HuH-7 (cell line): ENCODE measurements around the gene CCL23.
"Not testable (repeated sequence)": the region's sequence is repeated elsewhere in the genome, so short reads cannot be mapped to it uniquely, and the experiment has no call there.

Experiments used
- DNase-seq: peaks from one replicate; pipeline ENCODE4 v3.0.0; 2011; ENCODE audit warnings: low spot score

Gene CCL23, protein sequence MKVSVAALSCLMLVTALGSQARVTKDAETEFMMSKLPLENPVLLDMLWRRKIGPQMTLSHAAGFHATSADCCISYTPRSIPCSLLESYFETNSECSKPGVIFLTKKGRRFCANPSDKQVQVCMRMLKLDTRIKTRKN

DNA sequence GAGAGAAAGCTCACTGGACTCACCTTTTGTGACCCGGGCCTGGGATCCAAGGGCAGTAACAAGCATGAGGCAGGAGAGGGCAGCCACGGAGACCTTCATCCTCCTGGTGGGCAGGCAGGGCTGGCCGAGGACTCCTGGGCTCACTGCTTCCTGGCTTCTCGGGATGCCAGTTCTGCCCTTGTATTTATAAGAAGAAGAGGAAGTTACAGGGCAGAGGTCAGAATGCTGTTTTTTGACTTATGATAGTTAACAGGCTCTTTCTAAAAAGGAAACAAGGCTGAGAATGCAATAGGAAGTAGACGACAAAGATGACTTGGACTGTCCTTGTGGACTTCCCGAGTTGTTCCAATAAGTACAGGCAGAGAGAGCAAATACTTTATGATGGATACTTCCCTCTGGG, at the start of gene CCL23:
TSS of gene CCL23 (minus strand) at position 174 of the 400 bp plus-strand sequence. CDS start at position 99, 75 bp downstream.
- no peak for DNase-seq

DNA sequence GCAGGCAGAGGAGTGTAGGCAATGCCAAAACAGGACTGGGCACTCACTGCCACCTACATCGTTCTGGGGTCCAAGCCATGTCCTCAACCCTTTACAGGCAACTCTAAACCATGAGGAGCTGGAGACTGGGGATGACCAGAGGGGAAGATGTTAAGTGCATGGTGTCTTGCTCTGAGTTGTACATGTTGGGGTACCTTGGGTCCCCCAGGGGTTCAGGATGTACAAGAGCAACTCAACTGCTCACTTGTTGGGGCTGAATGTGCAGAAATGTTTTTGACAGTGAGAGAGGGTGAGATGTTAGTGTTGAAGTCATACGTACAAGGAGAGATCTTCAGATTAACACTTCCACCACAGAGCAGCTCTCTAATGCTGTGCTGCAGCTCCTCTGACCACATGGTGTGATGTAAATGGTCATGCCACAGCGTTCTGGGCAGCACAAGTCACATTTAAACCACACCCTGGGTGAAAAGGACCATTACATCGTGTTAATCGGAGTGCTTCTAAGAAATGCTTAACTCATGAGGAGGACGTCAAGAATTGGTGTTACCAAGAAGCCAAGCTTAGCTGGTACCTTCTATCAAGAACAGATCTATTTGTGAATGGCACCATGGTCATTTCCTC, 48.7 kb upstream of the CCL23 start:
- DNase-seq: no peak

DNA sequence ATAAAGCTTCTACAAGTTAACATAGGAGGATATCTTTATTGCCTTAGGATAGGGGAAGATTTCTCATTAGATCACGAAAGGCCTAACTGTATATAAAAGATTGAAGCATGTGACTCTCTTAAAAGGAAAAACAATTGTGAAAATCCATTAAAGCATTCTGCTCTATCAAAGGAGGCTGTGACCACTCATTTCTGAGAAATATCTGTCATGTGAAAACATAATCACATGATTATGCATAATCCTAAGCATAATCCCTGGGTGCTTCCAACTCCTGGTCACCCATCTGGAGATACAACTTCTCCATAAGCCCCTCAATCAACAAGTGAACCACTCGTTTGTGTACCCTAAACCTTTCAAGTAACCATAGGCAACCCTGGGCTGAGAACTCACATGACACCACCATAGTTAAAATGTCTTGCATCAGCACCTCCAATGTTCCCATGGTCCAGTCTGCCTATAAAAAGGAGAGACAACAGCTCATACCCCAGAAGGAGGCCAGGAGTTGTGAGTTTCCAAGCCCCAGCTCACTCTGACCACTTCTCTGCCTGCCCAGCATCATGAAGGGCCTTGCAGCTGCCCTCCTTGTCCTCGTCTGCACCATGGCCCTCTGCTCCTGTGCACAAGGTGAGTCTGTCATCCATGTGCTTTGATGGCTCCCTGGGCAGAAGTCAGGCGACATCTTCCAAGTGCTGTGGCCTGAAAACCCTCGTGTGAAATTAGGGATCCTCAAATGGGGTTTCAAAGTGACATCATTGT, 46.2 kb upstream of the CCL23 start, which contains the start of gene CCL18:
TSS of gene CCL18 (plus strand) at position 487 of the 756 bp plus-strand sequence. CDS start at position 558, 71 bp downstream.
- no peak for DNase-seq

DNA sequence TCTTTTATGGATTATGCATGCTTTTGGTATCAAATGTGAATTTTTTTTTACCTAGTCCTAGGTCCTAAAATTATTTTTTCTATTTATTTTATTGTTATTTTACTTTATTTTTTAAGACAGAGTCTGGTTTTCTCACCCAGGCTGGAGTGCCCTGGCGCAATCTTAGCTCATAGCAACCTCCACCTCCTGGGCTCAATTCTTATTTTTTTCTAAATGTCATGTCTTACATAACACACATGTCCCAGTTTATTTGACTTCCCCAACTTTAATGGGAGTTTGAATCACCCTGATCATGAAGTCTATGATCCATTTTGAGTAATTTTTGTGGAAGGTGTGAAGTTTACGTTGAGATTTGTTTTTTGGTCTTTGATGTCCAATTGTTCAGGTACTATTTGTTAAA, 43.0 kb upstream of the CCL23 start:
- DNase-seq: no peak

DNA sequence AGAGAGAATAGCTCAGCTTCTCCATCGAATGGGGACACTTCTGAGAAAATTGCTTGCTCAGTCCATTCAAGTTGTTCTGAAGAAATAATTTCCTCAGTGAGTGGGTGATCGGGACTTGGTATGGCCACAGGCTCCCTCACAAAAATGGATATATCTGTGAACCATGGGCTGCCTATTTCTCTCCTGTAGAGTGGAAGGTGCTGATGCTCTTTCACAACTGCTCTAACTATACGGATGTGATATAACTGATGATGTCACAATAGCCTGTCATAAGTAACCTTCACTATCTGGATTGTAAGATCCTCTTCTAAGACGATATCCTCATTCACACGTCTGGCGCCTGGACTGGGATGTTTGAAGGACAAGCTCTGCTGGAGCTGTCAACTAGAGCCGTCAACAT, 41.6 kb upstream of the CCL23 start:
- DNase-seq: no peak

DNA sequence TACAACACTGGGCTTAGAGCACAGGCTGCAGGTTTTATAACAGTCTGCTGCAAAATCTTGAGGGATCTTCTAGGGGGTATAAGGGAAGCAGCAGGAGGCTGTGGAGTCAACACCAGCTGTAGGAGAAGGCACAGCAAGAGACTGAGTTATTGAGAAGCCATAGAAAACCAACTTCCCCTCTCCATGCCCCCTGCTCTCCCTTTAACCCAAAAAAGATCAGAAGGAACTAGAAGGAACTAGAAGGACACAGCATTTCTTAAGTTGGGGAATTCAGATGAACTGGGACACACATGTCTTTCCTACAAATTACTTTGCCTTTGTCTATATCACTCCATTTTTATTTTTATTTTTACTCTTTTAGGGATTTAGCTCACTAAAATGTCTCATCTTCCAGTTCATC, 40.1 kb upstream of the CCL23 start:
- DNase-seq: no peak

DNA sequence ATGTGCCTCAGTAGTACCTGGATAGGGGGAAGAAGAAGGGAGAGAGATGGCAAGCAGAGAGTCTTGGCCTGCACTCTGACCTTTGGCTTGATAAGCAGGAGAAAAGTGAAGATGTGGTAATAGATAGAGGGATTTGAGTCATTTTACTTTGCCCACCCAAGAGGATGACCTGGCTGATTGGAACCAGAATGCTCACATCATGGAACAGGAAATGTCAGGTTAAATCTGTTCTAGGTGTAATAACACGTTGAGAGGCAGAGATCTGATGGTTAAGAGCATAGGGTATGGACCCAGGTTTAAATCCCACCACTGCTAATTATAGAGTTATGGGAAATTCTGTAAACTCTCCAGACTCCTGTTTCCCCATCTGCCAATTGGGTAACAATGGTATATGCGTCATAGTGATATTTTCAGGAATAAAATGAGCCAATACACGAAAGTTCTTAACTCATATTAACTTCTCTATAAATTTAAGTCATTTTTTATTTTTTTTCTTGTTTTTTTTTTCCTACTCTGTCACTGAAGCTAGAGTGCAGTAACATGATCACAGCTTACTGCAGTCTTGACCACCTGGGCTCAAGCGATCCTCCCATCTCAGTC, 38.2 kb upstream of the CCL23 start:
- DNase-seq: no peak

DNA sequence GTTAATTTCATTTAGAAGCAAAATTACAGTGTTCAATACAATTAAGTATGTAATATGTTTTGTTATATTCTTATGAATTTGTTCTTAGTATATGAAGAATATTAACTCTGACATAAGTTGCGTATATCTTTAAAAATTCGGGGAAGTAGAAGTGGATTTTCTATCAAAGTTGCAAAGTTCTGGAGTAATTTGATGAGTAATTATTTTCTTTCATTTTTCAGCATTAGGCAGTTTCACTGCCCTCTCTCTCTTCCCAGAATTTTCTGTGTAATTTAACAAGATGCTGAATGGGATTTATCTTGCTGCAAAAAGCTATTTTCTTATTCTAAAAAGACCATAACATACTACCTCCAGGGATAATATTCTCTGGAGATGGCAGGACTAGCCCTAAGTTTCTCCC, 37.4 kb upstream of the CCL23 start:
- DNase-seq: no peak

DNA sequence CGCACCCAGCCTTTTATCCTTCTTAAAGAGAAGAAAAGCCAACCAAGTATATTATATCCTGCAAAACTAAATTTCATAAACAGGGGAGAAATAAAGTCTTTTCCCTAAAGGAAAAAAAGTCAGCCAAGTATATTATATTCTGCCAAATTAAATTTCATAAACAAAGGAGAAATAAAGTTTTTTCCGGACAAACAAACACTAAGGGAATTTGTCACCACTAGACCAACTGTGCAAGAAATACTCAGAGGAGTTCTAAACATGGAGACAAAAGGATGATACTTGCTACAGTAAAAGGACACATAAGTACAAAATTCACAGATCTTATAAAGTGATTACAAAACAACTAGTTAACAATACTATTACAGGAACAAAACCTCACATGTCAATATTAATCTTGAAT, 31.9 kb upstream of the CCL23 start:
- DNase-seq: no peak

DNA sequence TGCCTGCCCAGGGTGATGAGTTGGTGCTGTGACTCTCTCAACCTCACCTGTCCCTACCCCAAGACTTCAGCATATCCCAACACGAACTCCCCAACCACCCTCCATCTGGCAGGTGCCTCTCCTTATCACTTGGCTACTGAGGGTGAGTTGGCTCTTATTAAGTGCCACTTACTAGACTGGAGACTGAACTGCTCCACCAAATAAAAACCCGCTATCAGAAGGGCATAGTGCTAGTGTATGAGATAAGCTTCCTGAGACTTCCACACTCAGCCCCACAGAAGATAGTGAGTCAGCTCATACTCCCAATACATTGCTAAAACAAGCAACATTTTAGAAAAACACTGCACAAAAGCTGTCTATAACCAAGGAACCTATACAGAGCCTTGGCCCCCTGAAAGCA, 30.3 kb upstream of the CCL23 start:
- no peak for DNase-seq

DNA sequence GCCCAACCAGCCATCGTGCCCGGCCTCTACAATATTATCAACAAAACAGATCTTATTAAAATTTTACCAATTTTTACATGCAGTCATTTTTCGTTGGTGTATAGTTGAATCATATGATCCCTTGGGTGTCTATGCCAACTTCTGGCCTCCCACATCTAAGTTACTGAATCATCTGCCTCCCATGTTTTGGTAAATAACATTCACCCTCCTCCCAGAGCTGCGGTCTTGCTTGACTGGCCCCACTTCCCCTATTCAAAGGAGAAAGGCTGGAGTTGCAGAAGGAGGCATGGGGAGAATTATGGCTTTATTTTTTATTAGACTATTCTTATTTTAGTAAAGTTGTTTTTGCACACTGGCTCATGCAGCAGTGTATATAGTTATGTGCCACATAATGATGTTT, 18.5 kb upstream of the CCL23 start:
- DNase-seq: no peak

DNA sequence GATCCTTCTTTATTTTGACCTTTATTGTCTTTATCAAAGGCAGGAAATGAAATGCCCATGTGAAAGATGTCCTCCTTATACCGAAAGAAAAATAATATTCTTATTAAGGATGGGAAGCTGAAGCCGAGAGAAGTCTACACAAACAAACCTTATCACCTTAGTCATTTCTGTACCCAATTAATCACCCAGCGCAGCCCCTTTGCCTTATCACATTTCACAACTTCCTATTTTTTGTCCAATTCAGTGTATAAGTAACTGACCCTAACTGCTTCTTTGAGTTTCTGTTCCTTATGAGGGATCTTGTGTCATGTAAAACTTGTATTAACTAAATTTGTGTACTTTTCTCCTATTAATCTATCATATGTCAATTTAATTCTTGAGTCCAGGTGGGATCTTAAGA, 16.4 kb upstream of the CCL23 start:
- no peak for DNase-seq

DNA sequence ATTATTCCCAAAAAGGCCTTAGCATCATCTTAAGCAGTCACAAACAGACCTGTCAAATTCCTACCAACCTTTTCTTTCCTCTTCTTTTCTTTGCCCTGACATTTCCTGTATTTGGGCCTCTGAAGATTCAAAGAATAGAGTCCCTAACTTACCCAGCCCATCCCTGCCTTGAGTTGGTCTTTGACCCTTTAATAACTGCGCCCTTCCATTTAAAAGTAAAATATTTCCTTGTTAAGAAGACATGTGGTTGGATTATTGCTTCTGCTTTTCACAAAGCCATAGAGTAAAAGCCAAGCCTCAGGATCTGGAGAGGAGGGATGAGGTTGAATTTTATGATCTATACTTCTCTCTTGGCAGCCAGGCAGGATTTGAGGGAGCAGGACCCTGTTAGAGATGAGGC, 13.2 kb upstream of the CCL23 start:
- DNase-seq: no peak

DNA sequence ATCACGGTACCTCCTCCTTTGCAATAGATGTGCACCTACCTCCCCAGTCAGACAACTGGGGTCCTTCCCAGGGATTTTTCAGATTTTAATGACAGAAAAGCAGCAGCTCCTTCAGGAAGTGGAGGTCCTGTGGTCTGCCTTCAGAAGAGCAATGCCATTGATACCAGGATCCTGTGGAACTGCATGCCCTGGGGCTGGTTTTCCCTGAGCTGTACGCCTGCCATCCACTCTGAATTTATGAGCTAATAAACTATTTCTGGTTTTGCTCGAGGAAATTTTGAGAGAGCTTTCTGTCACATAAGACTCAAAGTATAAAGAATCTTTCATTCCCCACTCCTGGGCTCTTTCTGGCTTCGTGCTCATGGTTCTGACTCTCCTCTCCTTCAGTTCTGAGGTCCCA, 10.0 kb upstream of the CCL23 start:
- DNase-seq: no peak

DNA sequence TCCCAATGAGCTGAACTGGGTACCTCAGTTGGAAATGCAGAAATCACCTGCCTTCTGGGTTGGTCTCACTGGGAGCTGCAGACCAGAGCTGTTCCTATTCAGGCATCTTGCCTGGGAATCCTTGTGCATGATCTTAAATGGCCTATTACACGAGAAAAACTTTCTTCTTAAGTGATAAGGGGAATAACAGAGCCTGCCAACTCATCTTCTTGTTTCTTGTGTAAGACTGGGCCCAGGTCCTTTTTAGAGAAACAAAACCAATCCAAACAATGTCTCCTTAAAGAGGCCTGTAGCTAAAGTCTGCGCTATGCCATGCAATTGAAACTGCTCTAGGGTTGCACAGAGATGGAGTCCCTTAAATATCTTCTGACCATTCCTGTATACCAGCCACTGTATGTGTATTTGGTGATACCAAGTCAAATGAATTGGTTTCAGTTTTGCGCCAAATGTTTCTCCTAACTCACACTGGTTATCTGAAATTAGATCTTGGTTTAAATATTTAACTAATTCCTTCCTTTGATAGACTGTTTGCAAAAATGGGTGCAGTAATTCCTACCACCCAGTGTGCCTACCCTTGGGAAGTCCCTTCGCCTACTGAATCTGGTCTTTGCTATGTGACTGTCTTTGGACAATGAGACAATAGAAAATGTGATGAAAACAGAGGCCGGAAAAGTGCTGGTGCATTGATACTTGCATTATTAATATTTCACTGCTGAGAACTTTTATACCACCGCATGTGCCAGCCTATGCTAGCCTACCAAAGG, 6.5 kb upstream of the CCL23 start:
- DNase-seq: no peak

DNA sequence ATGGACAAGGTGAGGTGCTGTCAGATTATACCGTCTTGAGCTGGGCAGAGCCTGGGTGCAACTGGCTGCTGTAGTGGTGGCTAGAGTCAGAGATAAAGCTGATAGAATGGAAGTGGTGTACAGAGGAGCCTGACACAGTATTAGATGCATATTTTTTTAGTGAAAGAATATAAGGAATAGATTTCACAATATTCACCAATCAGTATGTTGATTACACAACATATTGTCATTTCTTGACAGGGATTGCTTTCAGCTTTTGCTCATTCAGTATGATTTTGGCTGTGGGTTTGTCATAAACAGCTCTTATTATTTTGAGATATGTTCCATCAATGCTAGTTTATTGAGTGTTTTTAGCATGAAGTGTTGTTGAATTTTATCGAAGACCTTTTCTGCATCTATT, 1.7 kb upstream of the CCL23 start:
- DNase-seq: no peak

DNA sequence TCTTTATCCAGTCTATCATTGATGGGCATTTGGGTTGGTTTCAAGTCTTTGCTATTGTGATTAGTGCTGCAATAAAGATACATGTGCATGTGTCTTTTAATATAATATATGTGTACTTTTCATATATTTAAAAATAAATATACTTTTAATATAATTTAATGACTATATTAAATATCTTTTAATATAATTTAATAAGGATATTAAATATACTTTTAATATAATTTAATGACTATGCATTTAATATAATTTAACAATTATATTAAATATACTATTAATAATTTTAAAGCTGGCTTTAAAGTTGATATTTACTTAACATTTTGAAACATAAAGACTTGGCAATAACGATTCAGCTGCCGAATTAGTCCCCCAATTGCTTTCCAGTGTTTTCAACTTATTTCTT, 1.2 kb downstream of the CCL23 start:
- no peak for DNase-seq

DNA sequence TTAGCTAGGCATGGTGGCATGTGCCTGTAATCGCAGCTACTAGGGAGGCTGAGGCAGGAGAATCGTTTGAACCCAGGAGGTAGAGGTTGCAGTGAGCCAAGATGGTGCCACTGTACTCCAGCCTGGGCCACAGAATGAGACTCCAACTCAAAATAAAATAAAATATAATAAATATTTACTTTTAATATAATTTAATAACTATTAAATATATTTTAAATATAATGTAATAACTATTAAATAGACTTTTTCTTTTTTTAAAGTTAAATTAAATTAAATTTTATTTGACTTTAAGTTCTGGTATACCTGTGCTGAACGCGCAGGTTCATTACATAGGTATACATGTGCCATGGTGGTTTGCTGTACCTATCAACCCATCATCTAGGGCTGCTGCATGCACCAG, 1.9 kb downstream of the CCL23 start:
- DNase-seq: not testable (repeated sequence)

DNA sequence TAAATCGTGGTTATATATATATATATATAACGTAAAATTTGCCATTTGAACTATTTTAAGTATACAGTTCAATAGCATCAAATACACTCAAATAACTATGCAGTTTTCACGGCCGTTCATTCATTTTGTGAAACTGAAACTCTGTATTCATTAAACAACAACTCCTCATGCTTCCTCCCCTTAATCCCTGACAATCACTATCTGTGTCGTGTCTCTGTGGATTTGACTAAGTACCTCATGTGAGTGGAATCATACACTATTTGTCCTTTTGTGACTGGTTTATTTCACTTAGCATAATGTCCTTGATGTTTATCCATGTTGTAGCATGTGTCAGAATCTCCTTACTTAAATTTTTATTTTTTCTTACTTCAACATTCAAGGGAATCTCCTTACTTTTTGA, 2.8 kb downstream of the CCL23 start:
- no peak for DNase-seq

DNA sequence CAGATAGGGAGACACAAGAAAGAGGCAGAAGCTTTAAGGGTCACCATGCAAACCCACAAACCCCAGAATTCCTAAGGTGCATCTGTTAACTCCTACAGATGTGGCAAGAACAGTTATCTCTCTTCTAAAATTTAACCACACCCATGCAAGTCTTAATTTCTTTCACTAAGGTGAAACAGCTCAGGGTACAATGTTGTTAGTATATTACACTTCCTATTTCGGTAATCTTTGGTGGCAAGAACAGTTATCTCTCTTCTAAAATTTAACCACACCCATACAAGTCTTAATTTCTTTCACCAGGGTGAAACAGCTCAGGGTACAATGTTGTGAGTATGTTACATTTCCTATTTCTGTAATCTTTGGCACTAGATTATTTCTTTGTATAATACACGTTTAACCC, 6.6 kb downstream of the CCL23 start:
- DNase-seq: no peak

DNA sequence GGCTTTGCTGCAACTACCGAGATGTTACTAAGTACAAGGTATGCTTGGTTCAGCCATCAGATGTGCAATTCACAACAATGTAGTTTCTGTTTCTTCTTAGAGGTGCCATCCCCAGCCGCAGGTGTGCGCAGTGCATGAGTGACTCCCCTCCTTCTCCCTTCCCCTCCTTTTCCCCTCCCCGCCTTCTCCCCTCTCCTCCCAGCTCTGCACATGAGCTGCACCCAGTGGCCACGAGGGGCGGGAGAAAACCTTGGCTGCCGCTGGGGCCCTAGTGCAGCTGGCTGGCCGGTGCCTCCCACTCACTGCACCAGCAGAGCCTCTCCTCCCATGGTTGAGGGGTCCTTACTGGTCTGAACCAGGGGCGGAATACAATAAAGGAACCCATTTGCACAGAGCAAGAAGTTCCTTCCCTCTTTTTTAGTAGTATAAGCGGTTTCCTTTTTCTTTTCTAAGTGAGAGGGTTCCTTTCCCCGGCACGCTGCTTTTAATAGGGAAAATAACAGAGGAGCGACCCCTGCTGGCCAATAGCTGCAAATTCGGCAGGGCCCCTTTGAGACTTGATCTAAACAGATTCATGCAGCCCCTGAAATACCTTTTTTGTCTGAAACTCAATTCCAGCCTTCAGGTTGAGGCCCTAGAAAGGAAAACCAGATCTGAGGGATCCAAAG, 8.6 kb downstream of the CCL23 start:
- DNase-seq: no peak

DNA sequence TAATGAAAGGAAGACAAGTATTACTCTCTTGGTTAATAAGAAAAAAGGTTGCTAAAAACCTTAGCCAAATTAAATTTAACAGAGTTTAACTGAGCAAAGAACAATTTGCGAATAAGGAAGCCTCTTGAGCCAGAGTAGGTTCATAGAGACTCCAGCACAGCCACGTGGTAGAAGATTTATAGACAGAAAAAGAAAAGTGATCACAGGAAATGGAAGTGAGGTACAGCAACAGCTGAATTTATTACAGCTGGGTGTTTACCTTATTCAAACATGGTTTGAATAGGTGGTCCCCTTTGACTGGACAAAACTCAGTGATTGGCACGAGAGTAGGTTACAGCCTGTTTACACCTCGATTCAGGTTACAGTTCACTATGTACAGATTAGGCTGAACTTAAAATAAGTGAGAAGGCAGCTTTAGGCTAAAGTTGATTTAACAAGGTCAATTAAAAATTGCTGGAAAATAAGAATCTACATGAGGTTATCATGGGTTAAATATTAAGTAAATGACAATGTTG, 13.1 kb downstream of the CCL23 start:
- no peak for DNase-seq
